ENCODE results near the gene TNS2. TPM values are rescaled to one million over a fixed set of nuclear protein-coding genes. Genes with fewer than 3 reads are reported as not detected.

The TNS2 gene
- polyA plus RNA-seq, 1 of the 3 experiments (the other 2 are of a cell fraction) = 50.0 TPM

- TF ChIP-seq, protein P1, sequence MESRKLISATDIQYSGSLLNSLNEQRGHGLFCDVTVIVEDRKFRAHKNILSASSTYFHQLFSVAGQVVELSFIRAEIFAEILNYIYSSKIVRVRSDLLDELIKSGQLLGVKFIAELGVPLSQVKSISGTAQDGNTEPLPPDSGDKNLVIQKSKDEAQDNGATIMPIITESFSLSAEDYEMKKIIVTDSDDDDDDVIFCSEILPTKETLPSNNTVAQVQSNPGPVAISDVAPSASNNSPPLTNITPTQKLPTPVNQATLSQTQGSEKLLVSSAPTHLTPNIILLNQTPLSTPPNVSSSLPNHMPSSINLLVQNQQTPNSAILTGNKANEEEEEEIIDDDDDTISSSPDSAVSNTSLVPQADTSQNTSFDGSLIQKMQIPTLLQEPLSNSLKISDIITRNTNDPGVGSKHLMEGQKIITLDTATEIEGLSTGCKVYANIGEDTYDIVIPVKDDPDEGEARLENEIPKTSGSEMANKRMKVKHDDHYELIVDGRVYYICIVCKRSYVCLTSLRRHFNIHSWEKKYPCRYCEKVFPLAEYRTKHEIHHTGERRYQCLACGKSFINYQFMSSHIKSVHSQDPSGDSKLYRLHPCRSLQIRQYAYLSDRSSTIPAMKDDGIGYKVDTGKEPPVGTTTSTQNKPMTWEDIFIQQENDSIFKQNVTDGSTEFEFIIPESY (IDR thresholded peaks at IDR 0.05; ENCODE audit: borderline replicate concordance, low read depth) = no peak
- TF ChIP-seq, protein P2, sequence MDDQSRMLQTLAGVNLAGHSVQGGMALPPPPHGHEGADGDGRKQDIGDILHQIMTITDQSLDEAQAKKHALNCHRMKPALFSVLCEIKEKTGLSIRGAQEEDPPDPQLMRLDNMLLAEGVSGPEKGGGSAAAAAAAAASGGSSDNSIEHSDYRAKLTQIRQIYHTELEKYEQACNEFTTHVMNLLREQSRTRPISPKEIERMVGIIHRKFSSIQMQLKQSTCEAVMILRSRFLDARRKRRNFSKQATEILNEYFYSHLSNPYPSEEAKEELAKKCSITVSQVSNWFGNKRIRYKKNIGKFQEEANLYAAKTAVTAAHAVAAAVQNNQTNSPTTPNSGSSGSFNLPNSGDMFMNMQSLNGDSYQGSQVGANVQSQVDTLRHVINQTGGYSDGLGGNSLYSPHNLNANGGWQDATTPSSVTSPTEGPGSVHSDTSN (IDR thresholded peaks at IDR 0.05) = peak; percentile 51
- TF ChIP-seq NRF1 (IDR thresholded peaks at IDR 0.05; ENCODE audit: low read depth, low read length) (no peak), MXI1 (IDR thresholded peaks at IDR 0.05; ENCODE audit: low read depth, low read length) (0 out of 2 replicates have a peak, but pooled peaks have one; percentile 6), TAF1 (IDR thresholded peaks at IDR 0.05; ENCODE audit: borderline replicate concordance, low read depth, low read length) (no peak), FOXJ3 (CRISPR knock-in tag; IDR thresholded peaks at IDR 0.05) (no peak), CHD2 (IDR thresholded peaks at IDR 0.05; ENCODE audit: low read length, partially characterized antibody) (peak; percentile 14), RFX5 (IDR thresholded peaks at IDR 0.05; ENCODE audit: low read length) (no peak), ELF1 (IDR thresholded peaks at IDR 0.05) (peak; percentile 10; the same call in 1 of the 2 replicates), NFIC (IDR thresholded peaks at IDR 0.05; ENCODE audit: borderline replicate concordance) (peak; percentile 94), TEAD4 (IDR thresholded peaks at IDR 0.05; ENCODE audit: borderline replicate concordance, insufficient read depth) (no peak; the same call in 1 of the 2 replicates), TCF12 (IDR thresholded peaks at IDR 0.05) (peak; percentile 65), MAX (IDR thresholded peaks at IDR 0.05; ENCODE audit: low read depth) (no peak), FOSL2 (IDR thresholded peaks at IDR 0.05; ENCODE audit: borderline replicate concordance, low read depth) (no peak), EZH2phosphoT487 (IDR thresholded peaks at IDR 0.05; ENCODE audit: borderline replicate concordance, low read depth) (no peak), POLR2AphosphoS5 (IDR thresholded peaks at IDR 0.05; ENCODE audit: low read depth, low read length) (0 out of 2 replicates have a peak, but pooled peaks have one; percentile 28), RCOR1 (IDR thresholded peaks at IDR 0.05; ENCODE audit: low read length) (no peak), GABPA (IDR thresholded peaks at IDR 0.05; ENCODE audit: low read depth) (0 out of 2 replicates have a peak, but pooled peaks have one; percentile 20), FOXM1 (IDR thresholded peaks at IDR 0.05; ENCODE audit: low read depth) (no peak)
- TF ChIP-seq, protein P3, sequence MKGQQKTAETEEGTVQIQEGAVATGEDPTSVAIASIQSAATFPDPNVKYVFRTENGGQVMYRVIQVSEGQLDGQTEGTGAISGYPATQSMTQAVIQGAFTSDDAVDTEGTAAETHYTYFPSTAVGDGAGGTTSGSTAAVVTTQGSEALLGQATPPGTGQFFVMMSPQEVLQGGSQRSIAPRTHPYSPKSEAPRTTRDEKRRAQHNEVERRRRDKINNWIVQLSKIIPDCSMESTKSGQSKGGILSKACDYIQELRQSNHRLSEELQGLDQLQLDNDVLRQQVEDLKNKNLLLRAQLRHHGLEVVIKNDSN (IDR thresholded peaks at IDR 0.05; ENCODE audit: borderline replicate concordance, low read depth) = no peak
- TF ChIP-seq, protein P4, sequence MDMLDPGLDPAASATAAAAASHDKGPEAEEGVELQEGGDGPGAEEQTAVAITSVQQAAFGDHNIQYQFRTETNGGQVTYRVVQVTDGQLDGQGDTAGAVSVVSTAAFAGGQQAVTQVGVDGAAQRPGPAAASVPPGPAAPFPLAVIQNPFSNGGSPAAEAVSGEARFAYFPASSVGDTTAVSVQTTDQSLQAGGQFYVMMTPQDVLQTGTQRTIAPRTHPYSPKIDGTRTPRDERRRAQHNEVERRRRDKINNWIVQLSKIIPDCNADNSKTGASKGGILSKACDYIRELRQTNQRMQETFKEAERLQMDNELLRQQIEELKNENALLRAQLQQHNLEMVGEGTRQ (IDR thresholded peaks at IDR 0.05; ENCODE audit: borderline replicate concordance, low read depth, low read length) = no peak
Observed at GRCh38 chr12:53048780-53049401, 974 bp upstream of the TNS2 start (continued).

All from SK-N-SH (cell line).